HL-60 (cell line): ENCODE data around the gene KIF26B.

ENCODE experiments used
- DNase-seq, 2 experiments: peaks; one replicate each; pipeline ENCODE4 v3.0.0-alpha.2; 2010 to 2020; ENCODE audit warnings: low read depth in 1 of 2, low spot score in 1 of 2
- H3K27ac ChIP-seq: fragments of 250-450 bp; sonication (Bioruptor Pico); replicated peaks from 2 replicates; pipeline ENCODE4 v1.5.1; 2020; ENCODE audit warnings: mild to moderate bottlenecking, moderate library complexity
- H3K27me3 ChIP-seq: fragments of 250-450 bp; sonication (Bioruptor Pico); 2 replicates; pipeline ENCODE4 v1.5.1; 2021; ENCODE audit warnings: mild to moderate bottlenecking, moderate library complexity; ENCODE audit not compliant: insufficient read depth, poor library complexity, severe bottlenecking
- H3K4me3 ChIP-seq: replicated peaks from 2 replicates; pipeline ENCODE4 v1.5.1; 2011; ENCODE audit warnings: mild to moderate bottlenecking, control low read depth, low read length; ENCODE audit not compliant: insufficient read depth
- CTCF ChIP-seq: IDR thresholded peaks from one replicate; pipeline ENCODE4 v1.5.1; 2011; ENCODE audit warnings: low read length, control low read depth, inconsistent platforms; ENCODE audit not compliant: insufficient read depth
- GABPA ChIP-seq: IDR thresholded peaks from 2 replicates; pipeline ENCODE4 v1.6.1; 2012; ENCODE audit warnings: low read depth
- POLR2AphosphoS5 ChIP-seq: IDR thresholded peaks from 2 replicates; pipeline ENCODE4 v1.6.1; 2012; ENCODE audit warnings: low read depth
- SPI1 ChIP-seq: IDR thresholded peaks from 2 replicates; pipeline ENCODE4 v1.6.1; 2012; ENCODE audit warnings: low read depth, mild to moderate bottlenecking, borderline replicate concordance
- TF ChIP-seq, protein P1 (sequence below): IDR thresholded peaks from 2 replicates; pipeline ENCODE4 v1.6.1; 2012; ENCODE audit warnings: low read depth; ENCODE audit not compliant: insufficient replicate concordance

The KIF26B gene

GRCh38 chr1:245116131-245116530 is 38.7 kb upstream of the KIF26B start:
- DNase-seq, result no peak
- H3K27ac ChIP-seq, result no peak overlapping the region
- no peak for TF ChIP-seq POLR2AphosphoS5
- no peak for TF ChIP-seq CTCF
- no peak for TF ChIP-seq GABPA
- TF ChIP-seq, protein P1, sequence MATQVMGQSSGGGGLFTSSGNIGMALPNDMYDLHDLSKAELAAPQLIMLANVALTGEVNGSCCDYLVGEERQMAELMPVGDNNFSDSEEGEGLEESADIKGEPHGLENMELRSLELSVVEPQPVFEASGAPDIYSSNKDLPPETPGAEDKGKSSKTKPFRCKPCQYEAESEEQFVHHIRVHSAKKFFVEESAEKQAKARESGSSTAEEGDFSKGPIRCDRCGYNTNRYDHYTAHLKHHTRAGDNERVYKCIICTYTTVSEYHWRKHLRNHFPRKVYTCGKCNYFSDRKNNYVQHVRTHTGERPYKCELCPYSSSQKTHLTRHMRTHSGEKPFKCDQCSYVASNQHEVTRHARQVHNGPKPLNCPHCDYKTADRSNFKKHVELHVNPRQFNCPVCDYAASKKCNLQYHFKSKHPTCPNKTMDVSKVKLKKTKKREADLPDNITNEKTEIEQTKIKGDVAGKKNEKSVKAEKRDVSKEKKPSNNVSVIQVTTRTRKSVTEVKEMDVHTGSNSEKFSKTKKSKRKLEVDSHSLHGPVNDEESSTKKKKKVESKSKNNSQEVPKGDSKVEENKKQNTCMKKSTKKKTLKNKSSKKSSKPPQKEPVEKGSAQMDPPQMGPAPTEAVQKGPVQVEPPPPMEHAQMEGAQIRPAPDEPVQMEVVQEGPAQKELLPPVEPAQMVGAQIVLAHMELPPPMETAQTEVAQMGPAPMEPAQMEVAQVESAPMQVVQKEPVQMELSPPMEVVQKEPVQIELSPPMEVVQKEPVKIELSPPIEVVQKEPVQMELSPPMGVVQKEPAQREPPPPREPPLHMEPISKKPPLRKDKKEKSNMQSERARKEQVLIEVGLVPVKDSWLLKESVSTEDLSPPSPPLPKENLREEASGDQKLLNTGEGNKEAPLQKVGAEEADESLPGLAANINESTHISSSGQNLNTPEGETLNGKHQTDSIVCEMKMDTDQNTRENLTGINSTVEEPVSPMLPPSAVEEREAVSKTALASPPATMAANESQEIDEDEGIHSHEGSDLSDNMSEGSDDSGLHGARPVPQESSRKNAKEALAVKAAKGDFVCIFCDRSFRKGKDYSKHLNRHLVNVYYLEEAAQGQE, result no peak
- TF ChIP-seq SPI1, result no peak
- H3K4me3 ChIP-seq, result no peak overlapping the region
- H3K27me3 ChIP-seq, result no peaks in the 10 kb centered on the region

GRCh38 chr1:245116751-245117150 is 38.0 kb upstream of the KIF26B start:
- TF ChIP-seq SPI1, result no peak
- no peak for TF ChIP-seq CTCF
- TF ChIP-seq, protein P1, result no peak
- TF ChIP-seq GABPA, result no peak
- no peak for TF ChIP-seq POLR2AphosphoS5

GRCh38 chr1:245118066-245118465 is 36.7 kb upstream of the KIF26B start:
- H3K4me3 ChIP-seq, result no peak overlapping the region

More at GRCh38 chr1:245116751-245117150, 38.0 kb upstream of the KIF26B start:
- H3K27me3 ChIP-seq, result no peaks in the 10 kb centered on the region
- no peak overlapping the region for H3K27ac ChIP-seq
- no peak overlapping the region for H3K4me3 ChIP-seq
- no peak for DNase-seq

GRCh38 chr1:245118806-245119205 is 36.0 kb upstream of the KIF26B start:
- Histone ChIP-seq H3K27ac (no peak overlapping the region), H3K27me3 (no peaks in the 10 kb centered on the region), H3K4me3 (no peak overlapping the region)
- TF ChIP-seq CTCF (no peak), SPI1 (no peak), POLR2AphosphoS5 (no peak), GABPA (no peak)
- TF ChIP-seq, protein P1, result no peak
- no peak for DNase-seq

More at GRCh38 chr1:245118066-245118465, 36.7 kb upstream of the KIF26B start:
- H3K27ac ChIP-seq, result no peak overlapping the region
- DNase-seq, result no peak
- H3K27me3 ChIP-seq, result no peaks in the 10 kb centered on the region
- TF ChIP-seq GABPA, result no peak
